ENCODE results near the gene GBX1.

GRCh38 chr7:151104411-151105235 lies 62.9 kb downstream of the GBX1 start:
- no peak for TF ChIP-seq CTCF (conservative IDR thresholded peaks at IDR 0.05)
- TF ChIP-seq ZFX (IDR thresholded peaks at IDR 0.05) = no peak
